ENCODE data around the gene PRRC2C. TPM values are rescaled to one million over a fixed set of nuclear protein-coding genes. Genes with fewer than 3 reads are reported as not detected.

PRRC2C gene
- total RNA-seq, 1 experiment from 2014 or later, result 199 TPM

GRCh38 chr1:171582589-171582988, 97.3 kb downstream of the PRRC2C start:
- no peaks in the 10 kb centered on the region for H3K27me3 ChIP-seq (ENCODE audit: low read length)
- no peak overlapping the region for H3K4me3 ChIP-seq (ENCODE audit: low read length)
- intact Hi-C loops (cut with micrococcal nuclease), result loop anchor here (5.0 kb wide), 1 partner anchor 135 kb away; no protein-coding TSS in a partner anchor
- no peak overlapping the region for H3K4me2 ChIP-seq (ENCODE audit: low read length)
- ChIA-PET CTCF (no interaction called here), POLR2A (ENCODE audit: unreplicated experiment) (interaction anchor here (0.6 kb wide), 2 partner anchors 11 to 124 kb away, joined by 3 to 20 read pairs; no protein-coding TSS in a partner anchor)
- no peak overlapping the region for H3K9ac ChIP-seq (ENCODE audit: low read length)
- peaks cover 84% of the 10 kb centered on the region for H3K36me3 ChIP-seq (ENCODE audit: low read depth, low read length)
- no peaks in the 10 kb centered on the region for H3K4me1 ChIP-seq (ENCODE audit: insufficient read depth, low read length)
- TF ChIP-seq EZH2phosphoT487 (IDR thresholded peaks at IDR 0.05; ENCODE audit: borderline replicate concordance, low read length) (no peak), EZH2 (IDR thresholded peaks at IDR 0.05; ENCODE audit: low read length, unreplicated experiment) (no peak), CTCF (conservative IDR thresholded peaks at IDR 0.05; ENCODE audit: low read depth, low read length) (no peak)
- H4K20me1 ChIP-seq (ENCODE audit: low read length), result no peaks in the 10 kb centered on the region
- H3K27ac ChIP-seq (ENCODE audit: low read length), result no peak overlapping the region
- DNase-seq, result no peak
- H3K9me3 ChIP-seq (ENCODE audit: low read length), result no peaks in the 10 kb centered on the region
- no peaks in the 10 kb centered on the region for H3K79me2 ChIP-seq (ENCODE audit: low read length)
- ATAC-seq, result peak; percentile 53; the same call in 1 of the 2 replicates
- no TSS peak for BruUV-seq (replicated peaks)
- no peak overlapping the region for H2AFZ ChIP-seq (ENCODE audit: low read length)
- H3K9me2 ChIP-seq (replicated peaks; ENCODE audit: low read length), result no peaks in the 10 kb centered on the region
- no peaks in the 10 kb centered on the region for H3F3A ChIP-seq (ENCODE audit: low read length, unreplicated experiment)

- POLR2A ChIA-PET (ENCODE audit: unreplicated experiment), result no interaction called here
- peak; percentile 16; the same call in 1 of the 2 replicates for ATAC-seq
- DNase-seq, result no peak
These were observed 98.4 kb downstream of the PRRC2C start for GRCh38 chr1:171583591-171584201.

More at GRCh38 chr1:171583591-171584201, 98.4 kb downstream of the PRRC2C start:
- intact Hi-C loops (cut with micrococcal nuclease), result loop anchor here (5.0 kb wide), 1 partner anchor 134 kb away; no protein-coding TSS in a partner anchor
- BruUV-seq (replicated peaks), result no TSS peak
- H3K4me2 ChIP-seq (ENCODE audit: low read length), result no peak overlapping the region
- no peak overlapping the region for H3K4me3 ChIP-seq (ENCODE audit: low read length)
- no peak overlapping the region for H3K27ac ChIP-seq (ENCODE audit: low read length)
- no peaks in the 10 kb centered on the region for H3K27me3 ChIP-seq (ENCODE audit: low read length)
- no peaks in the 10 kb centered on the region for H3K79me2 ChIP-seq (ENCODE audit: low read length)
- H3K36me3 ChIP-seq (ENCODE audit: low read depth, low read length), result peaks cover 84% of the 10 kb centered on the region
- CTCF ChIA-PET, result interaction anchor here (0.6 to 0.9 kb wide), 2 partner anchors 53 to 99 kb away, joined by 3 to 6 read pairs; no protein-coding TSS in a partner anchor
- TF ChIP-seq EZH2phosphoT487 (IDR thresholded peaks at IDR 0.05; ENCODE audit: borderline replicate concordance, low read length) (no peak), CTCF (conservative IDR thresholded peaks at IDR 0.05; ENCODE audit: low read depth, low read length) (no peak), EZH2 (IDR thresholded peaks at IDR 0.05; ENCODE audit: low read length, unreplicated experiment) (no peak)
- no peaks in the 10 kb centered on the region for H3K9me3 ChIP-seq (ENCODE audit: low read length)
- no peaks in the 10 kb centered on the region for H3K4me1 ChIP-seq (ENCODE audit: insufficient read depth, low read length)
- no peak overlapping the region for H3K9ac ChIP-seq (ENCODE audit: low read length)
- no peaks in the 10 kb centered on the region for H4K20me1 ChIP-seq (ENCODE audit: low read length)
- no peaks in the 10 kb centered on the region for H3F3A ChIP-seq (ENCODE audit: low read length, unreplicated experiment)
- H2AFZ ChIP-seq (ENCODE audit: low read length), result no peak overlapping the region
- H3K9me2 ChIP-seq (replicated peaks; ENCODE audit: low read length), result no peaks in the 10 kb centered on the region

All from PC-3 (cell line).